Stimulated activated CD8-positive, alpha-beta memory T cell treated with anti-CD3 and anti-CD28 coated beads, Interleukin-4, amount 100 ng/mL, for 4 hours (primary cell): ENCODE results near the gene TRMT2B.
"Not testable (repeated sequence)": the region's sequence is repeated elsewhere in the genome, so short reads cannot be mapped to it uniquely, and the experiment has no call there.

Experiments used
- DNase-seq, 2 donors: peaks; one replicate each; pipeline ENCODE4 v3.0.0-alpha.2; 2020; ENCODE audit warnings: low read depth in 2 of 2, low spot score in 1 of 2

The TRMT2B gene

GRCh38 chrX:101012031-101012430, 39.9 kb downstream of the TRMT2B start:
- not testable (repeated sequence) for DNase-seq

- no peak for DNase-seq
Measured at GRCh38 chrX:101009090-101009489, 42.8 kb downstream of the TRMT2B start.

DNA sequence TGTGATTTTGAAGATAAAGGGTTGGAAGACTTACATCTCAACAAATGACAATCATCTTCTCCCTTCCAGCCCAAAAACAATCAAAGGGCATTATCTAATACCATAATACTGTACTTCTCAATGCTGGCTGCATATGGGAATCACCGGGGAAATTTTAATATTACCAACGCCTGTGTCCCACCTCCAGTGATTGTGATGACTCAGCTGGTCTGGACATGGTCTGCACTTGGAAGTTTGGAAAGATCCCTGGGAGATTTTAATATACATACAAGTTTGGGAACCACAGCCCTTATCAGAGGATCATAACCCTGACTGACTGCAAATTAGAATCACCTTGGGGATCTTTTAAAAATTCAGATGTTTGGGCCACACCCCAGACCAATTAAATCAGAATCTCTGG, 52.5 kb downstream of the TRMT2B start:
- no peak for DNase-seq

DNA sequence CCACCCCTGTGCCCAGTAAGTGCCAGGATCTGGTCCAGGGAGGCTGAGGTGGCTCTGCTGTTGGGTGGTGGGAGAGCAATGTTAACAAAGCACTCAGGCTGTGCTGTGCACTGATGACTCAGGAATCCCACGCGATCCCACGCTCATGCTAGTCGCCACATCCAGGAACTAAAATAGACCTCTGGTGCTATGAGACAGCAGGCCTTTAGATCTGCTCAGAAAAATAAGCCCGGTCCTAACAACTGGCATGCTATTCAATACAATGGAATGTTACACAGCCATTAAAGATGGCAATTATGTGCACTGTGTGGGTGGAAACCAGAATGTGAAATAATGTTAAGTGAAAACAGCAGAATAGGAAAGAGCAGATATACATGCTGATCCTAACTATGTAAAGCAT, 56.4 kb downstream of the TRMT2B start:
- no peak for DNase-seq

DNA sequence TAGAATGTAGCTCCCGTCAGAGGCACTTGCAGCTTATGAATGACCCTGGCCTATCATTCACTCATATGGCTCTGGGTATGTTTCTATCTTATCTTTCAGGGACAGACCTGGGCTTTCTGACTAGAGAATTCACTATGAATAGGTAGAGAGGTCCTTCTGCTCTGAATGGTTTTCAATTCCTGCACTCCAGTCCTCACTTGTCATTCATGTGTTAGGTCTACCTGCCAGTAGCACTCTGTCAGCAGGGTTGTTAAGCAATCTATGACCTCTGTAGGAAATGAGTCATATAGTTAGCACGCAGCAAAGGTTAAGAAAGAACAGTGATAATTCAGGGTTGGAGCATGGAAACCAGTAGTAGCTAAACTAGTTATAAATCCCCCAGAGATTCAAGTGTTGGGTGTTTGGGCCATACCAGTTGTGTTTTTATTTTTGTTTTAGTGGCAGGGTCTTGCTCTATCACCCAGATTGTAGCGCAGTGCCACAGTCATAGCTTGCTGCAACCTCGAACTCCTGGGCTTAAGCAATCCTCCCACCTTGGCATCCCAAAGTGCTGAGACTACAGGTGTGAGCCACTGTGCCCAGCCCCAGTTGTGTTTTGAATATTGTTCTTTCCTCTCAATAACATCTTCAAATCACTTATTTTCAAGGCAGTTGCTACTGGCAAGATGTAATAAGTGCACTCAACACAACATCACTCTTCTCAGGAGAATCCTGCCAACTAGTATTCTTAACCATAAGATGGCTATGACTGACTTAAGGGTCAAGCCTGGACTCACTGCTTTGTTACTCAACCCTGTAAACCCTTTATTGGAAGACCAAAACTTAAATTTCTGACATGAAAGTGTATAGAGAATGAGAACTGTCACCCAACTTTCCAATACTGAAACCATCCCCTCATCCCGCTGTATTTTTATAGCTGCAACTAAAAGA, 57.3 kb downstream of the TRMT2B start:
- DNase-seq, result no peak

DNA sequence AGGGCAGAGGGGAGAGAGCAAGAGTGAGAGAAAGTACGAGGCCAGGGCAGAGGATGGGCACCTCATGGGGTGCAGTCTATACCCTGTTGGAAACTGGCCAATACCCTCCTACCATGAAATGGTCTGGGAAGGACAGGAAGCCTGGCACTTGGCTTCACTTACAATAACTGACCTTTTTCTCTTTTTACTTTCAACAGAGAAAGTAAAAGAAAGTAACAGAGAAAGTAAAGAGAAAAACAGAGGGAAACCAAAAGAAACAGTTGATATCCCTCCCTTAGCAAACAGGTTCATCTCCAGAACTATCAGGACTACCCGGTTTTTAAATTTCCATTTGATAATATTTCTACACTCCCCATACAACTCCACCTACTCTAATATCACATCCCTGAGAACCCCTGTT, 61.8 kb downstream of the TRMT2B start:
- no peak for DNase-seq

DNA sequence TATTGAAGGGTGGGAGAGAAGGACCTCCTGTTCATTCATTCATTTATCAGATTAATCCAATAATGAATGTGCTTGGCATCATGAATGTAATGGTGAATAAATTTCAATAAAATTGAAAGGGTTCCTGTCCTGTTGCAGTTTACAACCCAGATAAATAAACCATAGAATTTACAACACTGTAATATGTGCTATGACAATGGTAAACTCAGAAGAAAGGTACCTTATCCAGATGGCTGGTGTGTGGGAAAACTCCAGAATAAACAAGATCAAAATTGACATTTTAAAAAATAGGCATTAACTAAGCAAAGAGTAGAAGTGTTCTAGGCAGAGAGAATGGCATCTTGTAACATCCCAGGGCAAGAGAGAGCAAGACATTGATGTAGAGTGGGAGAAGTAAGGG, 67.1 kb downstream of the TRMT2B start:
- no peak for DNase-seq

- not testable (repeated sequence) for DNase-seq
Measured at GRCh38 chrX:100981498-100981845, 70.4 kb downstream of the TRMT2B start.

DNA sequence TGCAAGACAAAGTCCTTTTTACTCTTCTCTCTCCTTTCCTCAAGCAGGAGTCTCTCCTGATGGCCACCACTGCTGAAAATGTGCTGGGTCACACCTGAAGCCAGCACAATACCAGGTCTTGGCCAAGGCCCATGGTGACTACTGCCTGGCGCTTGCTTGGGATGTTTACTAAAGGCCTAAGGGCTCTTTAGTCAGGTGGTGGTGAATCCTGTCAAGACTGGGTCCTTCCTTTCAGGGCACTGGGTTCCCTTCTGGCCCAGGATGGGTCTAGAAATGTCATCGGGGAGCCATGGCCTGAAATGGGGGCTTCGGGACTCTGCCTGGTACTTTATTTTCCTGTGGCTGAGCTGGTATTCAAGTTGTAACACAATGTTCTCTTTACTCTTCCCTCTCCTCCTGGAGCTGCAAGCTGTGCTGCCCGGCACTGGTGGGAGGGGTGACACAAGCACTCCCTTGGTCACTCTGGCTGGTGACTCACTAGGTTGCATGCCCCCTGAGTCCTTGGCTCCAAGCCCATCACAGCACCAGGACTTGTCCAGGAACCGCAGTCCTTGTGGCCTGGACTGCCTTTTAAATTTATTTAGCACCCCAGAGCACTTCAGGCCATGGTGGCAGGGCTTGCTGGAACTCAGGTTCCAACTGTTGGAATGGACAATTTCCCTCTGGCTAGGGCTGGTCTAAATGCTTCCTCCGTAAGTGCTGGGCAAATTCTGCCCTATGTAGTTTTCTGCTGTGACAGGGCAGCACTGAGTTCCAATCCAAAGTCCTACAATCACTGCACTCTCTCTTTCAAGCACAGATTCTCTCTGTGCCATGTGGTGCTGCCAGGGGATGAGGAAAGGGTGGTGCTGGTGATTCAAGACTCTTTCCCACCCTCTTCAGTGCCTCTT, 71.1 kb downstream of the TRMT2B start:
- DNase-seq, result no peak

GRCh38 chrX:100979881-100980607, 71.9 kb downstream of the TRMT2B start:
- no peak for DNase-seq

- DNase-seq, result no peak
Measured at GRCh38 chrX:100976211-100976610, 75.7 kb downstream of the TRMT2B start.

- no peak for DNase-seq
Measured at GRCh38 chrX:100975212-100975611, 76.7 kb downstream of the TRMT2B start.

DNA sequence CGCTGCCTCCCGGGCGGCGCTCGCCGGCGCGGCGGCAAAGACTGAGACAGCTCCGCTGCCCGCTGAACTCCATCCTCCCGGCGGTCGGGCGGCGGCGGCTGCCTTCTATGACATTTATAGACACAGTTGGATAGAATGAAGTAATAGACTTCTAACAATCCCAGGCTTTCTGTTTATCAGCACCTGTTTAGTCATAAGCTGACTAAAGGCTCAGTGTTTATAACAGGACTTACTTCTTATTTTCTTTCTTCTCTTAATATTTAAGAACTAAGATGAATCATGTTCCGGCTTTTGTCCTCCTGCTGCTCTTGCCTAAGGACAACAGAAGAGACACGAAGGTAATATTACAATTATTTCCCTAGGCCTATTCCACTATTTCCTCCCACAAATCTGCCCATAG, 78.5 kb downstream of the TRMT2B start:
- DNase-seq, result no peak

- no peak for DNase-seq
Measured at GRCh38 chrX:100969936-100970335, 82.0 kb downstream of the TRMT2B start.

DNA sequence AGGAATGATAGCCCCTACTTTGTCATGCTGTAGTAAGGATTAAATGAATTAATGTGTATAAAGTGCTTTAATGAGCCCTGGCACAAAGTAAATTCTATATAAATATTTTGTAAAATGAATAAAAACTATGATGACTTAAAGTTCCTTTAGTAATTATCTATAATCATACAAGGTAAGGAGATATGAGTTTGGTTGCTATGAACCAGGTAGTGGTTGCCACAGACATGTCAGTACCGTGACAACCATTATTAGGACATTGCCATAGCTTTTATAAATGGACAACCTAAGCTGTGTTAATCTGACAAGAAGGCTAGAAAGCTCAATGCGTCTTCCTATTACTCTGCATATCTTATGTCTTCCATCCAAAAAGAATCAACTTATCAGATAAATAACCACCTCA, 82.5 kb downstream of the TRMT2B start, which contains the start of gene ARL13A:
ARL13A (plus strand) TSS at position 301 of the 400 bp plus-strand sequence. CDS start 3,982 bp downstream, outside the sequence.
- no peak for DNase-seq

GRCh38 chrX:100964362-100964761, 87.5 kb downstream of the TRMT2B start:
- DNase-seq, result no peak

DNA sequence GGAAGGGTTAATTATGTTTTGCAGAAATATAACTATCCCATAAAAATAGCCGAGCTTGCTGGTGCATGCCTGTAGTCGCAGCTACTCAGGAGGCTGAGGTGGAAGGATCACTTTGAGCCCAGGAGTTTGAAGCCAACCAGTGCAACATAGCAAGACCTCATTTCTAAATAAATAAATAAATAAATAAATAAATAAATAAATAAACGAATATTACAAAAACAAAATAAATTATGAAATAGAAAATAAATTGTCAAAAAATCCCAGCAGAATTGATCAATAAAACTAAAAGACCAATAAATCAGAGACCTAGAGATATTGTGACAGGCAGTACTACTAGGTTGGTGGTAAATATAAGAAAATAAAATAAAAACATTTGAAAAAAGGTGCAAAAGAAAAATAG, 89.1 kb downstream of the TRMT2B start:
- no peak for DNase-seq
